T-cell (primary cell): Measurements from ENCODE around the gene TIMM8B. TPM values are rescaled to one million over a fixed set of nuclear protein-coding genes. Genes with fewer than 3 reads are reported as not detected.

Experiments used
- total RNA-seq, 35 experiments: library from RNA in 6 of 35; stranded (reverse) in 6 of 35; fragments of 120-200 nt in 1 of 35; gene quantifications; one replicate each; pipeline versions ENCODE4 v1.2.1 to v1.2.4 and lab custom pipeline; 2013 to 2026

Gene TIMM8B
- total RNA-seq, 5 donors from 2014 or later (not counting 1 experiment from before 2014, with no cell fraction given): 13.8 to 23.7 (median 21.1) TPM

Other genes with a start within 250 kb of the TIMM8B start
- 10 to 100 TPM; 20.0 to 25.6 (median 24.0) TPM for gene ALG9, start 215.2 kb downstream of the TIMM8B start, total RNA-seq
- gene FDXACB1, start 207.6 kb downstream of the TIMM8B start, total RNA-seq: 1 to 10 TPM; 3.8 to 6.0 (median 4.3) TPM
- gene CFAP68, start 207.2 kb downstream of the TIMM8B start, total RNA-seq: 10 to 100 TPM; 12.0 to 18.6 (median 16.7) TPM
- under 1 TPM in 2 of 5 donors, not detected in 3; 0.38 to 0.49 TPM for gene CRYAB, start 175.0 kb downstream of the TIMM8B start, total RNA-seq
- gene HSPB2, start 174.0 kb downstream of the TIMM8B start, total RNA-seq: not detected
- not detected for gene C11orf52, start 167.8 kb downstream of the TIMM8B start, total RNA-seq
- 1 to 10 TPM; 1.6 to 4.8 (median 3.4) TPM for gene DIXDC1, start 149.4 kb downstream of the TIMM8B start, total RNA-seq
- gene DLAT, start 61.3 kb downstream of the TIMM8B start, total RNA-seq: 10 to 100 TPM; 13.4 to 19.8 (median 18.7) TPM
- gene PIH1D2, start 12.7 kb downstream of the TIMM8B start, total RNA-seq: under 1 TPM in 3 of 5 donors, not detected in 2; 0.30 to 0.44 (median 0.36) TPM
- 10 to 100 TPM; 14.6 to 22.1 (median 17.7) TPM for gene NKAPD1, start 12.5 kb downstream of the TIMM8B start, total RNA-seq
- gene SDHD, start 117 bp upstream of the TIMM8B start, total RNA-seq: 10 to 100 TPM; 34.3 to 71.9 (median 69.6) TPM
- under 1 TPM; 0.20 to 0.53 (median 0.35) TPM for gene IL18, start 77.3 kb upstream of the TIMM8B start, total RNA-seq
- under 1 TPM in 2 of 5 donors, not detected in 3; 0.30 to 0.70 TPM for gene TEX12, start 80.6 kb upstream of the TIMM8B start, total RNA-seq
- 1 to 10 TPM; 1.5 to 3.2 (median 1.8) TPM for gene BCO2, start 88.8 kb upstream of the TIMM8B start, total RNA-seq
- gene PTS, start 139.7 kb upstream of the TIMM8B start, total RNA-seq: 10 to 100 TPM; 15.1 to 65.8 (median 21.0) TPM
- gene PLET1, start 174.1 kb upstream of the TIMM8B start, total RNA-seq: not detected